Heart left ventricle (tissue), 13 donors: ENCODE data around the gene SLC29A2.

Experiments
- CTCF ChIP-seq, 12 donors: fragments of 200-600 bp; sonication (generic) in 4 of 12; IDR thresholded peaks; one replicate each; pipeline versions ENCODE4 v1.5.0 to v1.8.0; 2018 to 2022; ENCODE audit warnings: antibody characterized with exemption in 12 of 12, mild to moderate bottlenecking in 5 of 12
- POLR2A ChIP-seq, 2 donors: fragments of 450-650 bp; IDR thresholded peaks; one replicate each; pipeline ENCODE4 v1.6.1; 2017; ENCODE audit warnings: antibody characterized with exemption in 2 of 2, mild to moderate bottlenecking in 2 of 2, moderate library complexity in 2 of 2
- donor health status: ischemic (EF 13 %, LVEDD 7.1; RV severe dilation, severe dysfunction).
- donor health status: DM: no; HTN: yes; CAD: no.
- donor health status: DM: no; HTN: no; CAD: no.
- donor health status: ischemic (EF 25% LVEDD 6.9; RV normal size, moderate dysfunction).
- donor health status: ischemic (EF 25% LVEDD 5.7; RV mildly dilated, moderate dysfunction).
- donor health status: ischemic (EF 35%, LVEDD 5.7; RV mildly dilated, moderate dysfunction).
- donor health status: nonischemic (EF 11% LVEDD 7.7; RV severe dilation, severe dysfunction).
- donor health status: DM: yes; HTN: yes; CAD: no.
- donor health status: PGD.
- donor health status: ischemic (EF 29% LVEDD 5.4; RV normal size, mild dysfunction).
- donor health status: nonischemic (EF 23%, LVEDD 6.1; RV moderate dilation, normal function).

GRCh38 chr11:66321606-66322005, 50.0 kb downstream of the SLC29A2 start:
- TF ChIP-seq CTCF (IDR thresholded peaks at IDR 0.05), result no peak
- TF ChIP-seq POLR2A (IDR thresholded peaks at IDR 0.05), result no peak
